AG04449 (cell line): Measurements from ENCODE around the gene NBEA.

Source experiments
- CTCF ChIA-PET: fragments of 350-600 bp; formaldehyde crosslinking; extraction: SDS; loops from one replicate; lab custom pipeline; 2021; ENCODE audit warnings: antibody characterized with exemption; lab: Yijun Ruan, JAX
- POLR2A ChIA-PET: fragments of 400-600, 350-600 bp; formaldehyde crosslinking; extraction: SDS; loops from one replicate; lab custom pipeline; 2020; ENCODE audit warnings: antibody characterized with exemption, inconsistent platforms; lab: Yijun Ruan, JAX
- DNase-seq: peaks from one replicate; pipeline ENCODE4 v3.0.0-alpha.2; 2010; ENCODE audit warnings: low read depth, low spot score
- H3K4me3 ChIP-seq: 2 replicates; pipeline ENCODE4 v1.5.1; 2011; ENCODE audit warnings: low read depth, mild to moderate bottlenecking, control low read depth, low read length
- CTCF ChIP-seq: IDR thresholded peaks from one replicate; pipeline ENCODE4 v1.5.1; 2011; ENCODE audit warnings: mild to moderate bottlenecking, moderate library complexity, low read length, control low read depth, inconsistent platforms; ENCODE audit not compliant: insufficient read depth; ENCODE audit errors: missing control alignments

The NBEA gene

DNA sequence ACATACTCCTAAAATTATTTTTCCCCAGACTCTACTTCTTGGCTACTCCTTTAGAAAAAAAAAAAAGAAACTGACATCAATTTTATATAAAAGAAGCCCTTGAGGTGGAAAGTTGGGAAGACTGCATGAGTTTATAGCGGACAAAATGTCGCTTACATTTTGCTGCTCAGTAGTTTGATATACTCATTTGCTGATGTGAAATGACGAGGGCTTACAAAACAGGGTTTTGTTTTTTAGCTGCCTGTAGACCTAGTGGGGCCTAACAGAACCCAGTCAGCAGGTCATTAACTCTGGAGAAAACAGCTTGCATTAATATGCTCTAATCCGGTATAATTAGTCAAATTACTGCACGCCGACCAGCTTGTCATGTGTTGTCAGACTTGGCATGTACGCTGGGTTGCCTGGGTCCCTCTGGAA is 572.0 kb downstream of the NBEA start:
- CTCF ChIA-PET = interaction anchor here (1.5 kb wide), 1 partner anchor 117 kb away, joined by 4 read pairs; no protein-coding TSS in a partner anchor
- H3K4me3 ChIP-seq = no peak overlapping the region
- DNase-seq = no peak
- POLR2A ChIA-PET = no interaction called here
- no peak for TF ChIP-seq CTCF

GRCh38 chr13:35514801-35515502 is 572.9 kb downstream of the NBEA start:
- ChIA-PET CTCF (interaction anchor here (1.5 kb wide), 1 partner anchor 116 kb away, joined by 4 read pairs; no protein-coding TSS in a partner anchor), POLR2A (no interaction called here)
- TF ChIP-seq CTCF = no peak
- H3K4me3 ChIP-seq = no peak overlapping the region
- no peak for DNase-seq

DNA sequence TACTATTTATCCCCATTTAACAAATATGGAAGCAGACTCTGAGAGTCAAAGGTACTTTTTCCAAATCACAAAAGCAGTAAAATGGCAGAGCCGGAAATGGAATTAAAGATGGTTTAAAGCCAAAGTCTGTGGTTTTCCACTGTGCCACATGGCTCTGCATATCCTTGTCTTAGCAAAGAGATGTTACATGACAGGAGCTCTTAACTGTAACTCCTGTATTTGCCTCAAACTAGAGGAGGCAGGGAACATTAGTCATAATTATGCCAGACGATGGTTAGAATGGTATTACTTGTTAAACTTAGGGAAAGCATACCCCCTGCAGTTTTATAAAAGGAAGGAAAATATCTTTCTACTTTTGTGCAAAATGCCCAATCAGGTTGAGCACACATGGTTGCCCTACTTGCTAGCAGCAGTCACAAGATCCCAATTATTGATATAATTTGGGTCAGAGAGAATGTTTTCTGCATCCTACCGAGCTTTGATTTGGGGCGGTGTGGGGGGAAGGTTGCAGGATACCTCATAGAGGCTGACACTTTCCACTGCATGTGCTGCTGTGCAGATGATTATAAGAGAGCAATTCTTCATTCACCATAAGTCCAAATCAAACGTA is 576.4 kb downstream of the NBEA start:
- TF ChIP-seq CTCF = no peak
- CTCF ChIA-PET = no interaction called here

DNA sequence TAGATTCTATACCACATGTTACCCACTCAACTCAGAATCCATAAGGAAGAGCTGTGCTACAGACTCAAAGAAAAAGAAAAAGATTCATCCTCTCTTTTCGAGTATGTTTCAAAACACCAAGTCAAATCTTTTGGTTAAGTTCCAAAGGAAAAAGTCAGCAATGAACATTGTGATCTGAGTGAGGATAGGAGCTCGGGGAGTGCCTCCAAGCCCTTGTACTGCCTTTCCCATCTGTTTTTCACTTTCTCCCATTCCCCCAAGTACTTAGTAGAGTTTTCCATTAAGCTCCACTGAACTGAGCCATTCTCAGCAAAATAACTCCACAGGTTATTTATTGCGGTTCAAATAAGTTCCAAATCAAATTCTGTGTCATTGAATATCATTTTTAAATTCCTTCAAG is 582.1 kb downstream of the NBEA start:
- ChIA-PET POLR2A (no interaction called here), CTCF (interaction anchor here (0.6 to 1.8 kb wide), 3 partner anchors 8 to 44 kb away, joined by 4 to 5 read pairs (median 4); no protein-coding TSS in a partner anchor)
- H3K4me3 ChIP-seq = no peak overlapping the region
- TF ChIP-seq CTCF = no peak
- no peak for DNase-seq

More for the DNA sequence above, 576.4 kb downstream of the NBEA start:
- H3K4me3 ChIP-seq = no peak overlapping the region
- POLR2A ChIA-PET = no interaction called here
- DNase-seq = no peak

DNA sequence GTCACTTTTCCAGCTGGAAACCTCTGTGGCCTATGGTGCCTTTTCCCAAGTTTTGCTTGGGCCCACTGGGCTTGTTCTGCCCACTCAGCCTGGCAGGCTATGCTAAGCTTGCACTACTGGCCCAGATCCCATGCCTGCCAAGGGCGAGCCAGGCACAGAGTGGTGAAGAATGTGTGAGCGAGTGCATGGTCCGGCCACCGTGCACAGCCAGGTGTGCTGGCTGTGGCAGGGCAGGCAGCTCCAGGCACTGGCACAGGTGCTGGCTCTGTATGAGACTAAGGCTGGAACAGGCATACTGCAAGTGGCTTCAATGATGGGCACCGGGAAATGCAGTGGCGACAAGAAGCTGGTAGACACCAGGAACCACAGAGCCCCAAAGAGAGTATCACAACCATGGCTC is 584.5 kb downstream of the NBEA start:
- CTCF ChIA-PET = no interaction called here
- no peak overlapping the region for H3K4me3 ChIP-seq
- TF ChIP-seq CTCF = no peak
- DNase-seq = no peak
- POLR2A ChIA-PET = no interaction called here

DNA sequence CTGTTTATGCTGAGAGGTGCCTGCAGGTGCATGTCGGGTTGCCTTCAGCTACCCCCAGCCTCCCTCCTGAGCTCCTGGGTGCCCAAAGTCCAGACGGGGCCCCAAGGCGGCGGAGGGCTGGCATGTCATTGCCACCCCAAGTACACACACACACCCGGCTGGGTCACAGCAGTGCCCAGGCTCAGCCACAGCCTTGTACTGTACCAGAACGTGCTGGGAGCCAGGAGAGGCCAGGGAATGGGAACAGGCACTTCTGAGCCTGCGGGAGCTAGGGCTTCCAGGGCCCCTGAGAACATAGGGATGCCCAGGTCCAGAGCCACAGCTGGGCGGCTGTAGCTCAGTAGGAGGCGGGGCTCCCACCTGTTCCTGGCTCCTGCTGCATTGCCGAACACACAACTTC is 585.4 kb downstream of the NBEA start:
- CTCF ChIA-PET = no interaction called here

More for the DNA sequence above, 585.4 kb downstream of the NBEA start:
- no peak for DNase-seq
- H3K4me3 ChIP-seq = no peak overlapping the region
- POLR2A ChIA-PET = no interaction called here
- no peak for TF ChIP-seq CTCF
